ENCODE data around the gene AGRN.
"Not testable (repeated sequence)": the region's sequence is repeated elsewhere in the genome, so short reads cannot be mapped to it uniquely, and the experiment has no call there.

The AGRN gene

GRCh38 chr1:1021010-1021919, 1.3 kb downstream of the AGRN start:
- peak in 1 of 2 experiments; percentile 28 for DNase-seq

GRCh38 chr1:1021920-1022259, 2.0 kb downstream of the AGRN start:
- no peak for DNase-seq

GRCh38 chr1:1022302-1023009, 2.5 kb downstream of the AGRN start:
- no peak for DNase-seq

GRCh38 chr1:1023700-1024099, 3.8 kb downstream of the AGRN start:
- no peak for DNase-seq

- DNase-seq: no peak
Measured at GRCh38 chr1:1024149-1024770, 4.3 kb downstream of the AGRN start.

- DNase-seq: no peak
Measured at GRCh38 chr1:1024771-1025699, 5.1 kb downstream of the AGRN start.

GRCh38 chr1:1025730-1026129, 5.8 kb downstream of the AGRN start:
- no peak for DNase-seq

- DNase-seq: no peak
Measured at GRCh38 chr1:1026599-1027413, 6.9 kb downstream of the AGRN start.

- no peak for DNase-seq
Measured at GRCh38 chr1:1027791-1028190, 7.9 kb downstream of the AGRN start.

GRCh38 chr1:1030867-1031658, 11.1 kb downstream of the AGRN start:
- not testable (repeated sequence) for DNase-seq

GRCh38 chr1:1031659-1032235, 11.8 kb downstream of the AGRN start:
- DNase-seq: no peak

GRCh38 chr1:1032424-1032823, 12.5 kb downstream of the AGRN start:
- peak in 1 of 2 experiments; percentile 21 for DNase-seq

GRCh38 chr1:1033009-1033587, 13.2 kb downstream of the AGRN start:
- peak; percentile 87 to 89 for DNase-seq

- no peak for DNase-seq
Measured at GRCh38 chr1:1033731-1034438, 14.0 kb downstream of the AGRN start.

- peak in 1 of 2 experiments; percentile 3 for DNase-seq
Measured at GRCh38 chr1:1034439-1034781, 14.5 kb downstream of the AGRN start.

GRCh38 chr1:1035291-1035943, 15.5 kb downstream of the AGRN start:
- DNase-seq: no peak

GRCh38 chr1:1037366-1038327, 17.7 kb downstream of the AGRN start:
- no peak for DNase-seq

- no peak for DNase-seq
Measured at GRCh38 chr1:1038694-1039093, 18.8 kb downstream of the AGRN start.

All from NCI-H2081 (cell line).